H1 (cell line): ENCODE data around the gene CUEDC1. TPM values are rescaled to one million over a fixed set of nuclear protein-coding genes. Genes with fewer than 3 reads are reported as not detected.

Source experiments
- CBX5 ChIP-seq: fragments of 300-800, 300-1000 bp; sonication (generic); IDR thresholded peaks from 2 replicates; pipeline ENCODE4 v1.7.1; 2016; ENCODE audit warnings: antibody characterized with exemption, low read length, low read depth
- GABPA ChIP-seq: IDR thresholded peaks from 2 replicates; pipeline ENCODE4 v1.6.1; 2011; ENCODE audit warnings: mild to moderate bottlenecking, low read length, moderate library complexity, borderline replicate concordance; ENCODE audit not compliant: insufficient read depth
- HDAC2 ChIP-seq, 2 experiments: fragments of 300-600 bp in 1 of 2; sonication (generic) in 1 of 2; IDR thresholded peaks; 2 replicates each; pipeline ENCODE4 v1.6.1; 2011 to 2012; ENCODE audit warnings: low read depth in 2 of 2, low read length in 2 of 2, mild to moderate bottlenecking in 2 of 2, moderate library complexity in 2 of 2, borderline replicate concordance in 1 of 2, inconsistent platforms in 1 of 2
- SP1 ChIP-seq: IDR thresholded peaks from 2 replicates; pipeline ENCODE4 v1.6.1; 2011; ENCODE audit warnings: low read depth, low read length
- TEAD4 ChIP-seq: IDR thresholded peaks from 2 replicates; pipeline ENCODE4 v1.6.1; 2012; ENCODE audit warnings: low read depth, low read length, inconsistent platforms, mixed read lengths
- polyA plus RNA-seq, 7 experiments: library from polyadenylated mRNA; depleted of rRNA in 3 of 7; stranded (reverse) in 5 of 7; unstranded in 2 of 7; fragments of >200 nt in 5 of 7; fragments of 200-250 nt in 2 of 7; gene quantifications; 1 replicate in 5 of 7; 2 replicates in 1 of 7; 4 replicates in 1 of 7; pipeline versions ENCODE4 v1.2.1 to v1.2.3, GENCODE V29; 2011 to 2013; ENCODE audit warnings: missing spikeins in 2 of 7, mixed read lengths in 2 of 7
- total RNA-seq: library from RNA; stranded (reverse); fragmentation: NEBNext Ultra II Directional; extraction: Animal tissue kit (Norgen Biotek cat#: 25700); gene quantifications from 2 replicates; pipeline ENCODE4 v1.2.1, GENCODE V29; 2021
- TF ChIP-seq, protein P1 (sequence below): IDR thresholded peaks from 2 replicates; pipeline ENCODE4 v1.6.1; 2012; ENCODE audit warnings: low read length, inconsistent platforms
- TF ChIP-seq, protein P2 (sequence below): IDR thresholded peaks from 2 replicates; pipeline ENCODE4 v1.6.1; 2012; ENCODE audit warnings: inconsistent platforms
- TF ChIP-seq, protein P3 (sequence below): IDR thresholded peaks from 2 replicates; pipeline ENCODE4 v1.6.1; 2011; ENCODE audit warnings: low read depth, mild to moderate bottlenecking, low read length; ENCODE audit not compliant: insufficient read depth

CUEDC1 gene
- total and polyA plus RNA-seq, 2 of the 8 experiments (the other 6 are each of a cell fraction or from before 2014, with no cell fraction given): 4.0 to 10.7 TPM

DNA sequence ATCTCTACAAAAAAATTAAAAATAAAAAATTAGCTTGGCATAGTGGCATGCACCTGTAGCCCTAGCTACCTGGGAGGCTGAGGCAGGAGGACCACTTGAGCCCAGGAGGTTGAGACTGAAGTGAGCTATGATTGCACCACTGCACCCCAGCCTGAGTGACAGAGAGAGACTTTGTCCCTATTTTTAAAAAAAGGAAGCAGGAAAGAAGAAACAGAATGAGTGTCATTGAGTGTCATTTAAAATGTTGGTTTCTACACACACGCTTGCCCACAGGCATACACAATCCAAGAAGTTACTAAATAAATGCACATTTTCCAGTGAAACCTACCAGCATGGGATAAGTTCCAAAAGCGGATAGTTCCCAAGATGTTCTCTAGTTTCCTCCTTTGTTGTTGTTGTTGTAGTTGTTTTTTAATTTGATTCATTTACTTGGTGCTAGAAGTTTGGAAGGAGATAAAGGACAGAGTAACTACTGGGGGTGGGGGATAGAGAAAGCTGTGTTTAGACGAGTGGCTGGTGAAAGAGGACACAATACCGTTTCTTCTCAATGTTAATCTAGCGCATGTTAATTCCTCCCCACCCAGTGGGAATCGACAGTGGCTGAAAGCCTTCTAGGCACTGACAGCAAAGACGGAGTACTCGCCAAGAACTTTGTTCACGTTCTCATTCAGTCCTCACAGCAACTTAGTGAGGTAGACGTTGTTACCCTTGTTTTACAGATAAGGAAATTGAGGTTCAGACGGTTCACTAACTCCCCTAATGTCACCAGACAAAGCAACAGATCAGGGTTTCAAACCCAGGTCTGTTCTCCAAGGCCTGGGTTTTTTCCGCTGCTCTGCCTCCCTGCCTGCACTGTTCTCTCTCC, 122.7 kb downstream of the CUEDC1 start (continued):
- TF ChIP-seq, protein P1, sequence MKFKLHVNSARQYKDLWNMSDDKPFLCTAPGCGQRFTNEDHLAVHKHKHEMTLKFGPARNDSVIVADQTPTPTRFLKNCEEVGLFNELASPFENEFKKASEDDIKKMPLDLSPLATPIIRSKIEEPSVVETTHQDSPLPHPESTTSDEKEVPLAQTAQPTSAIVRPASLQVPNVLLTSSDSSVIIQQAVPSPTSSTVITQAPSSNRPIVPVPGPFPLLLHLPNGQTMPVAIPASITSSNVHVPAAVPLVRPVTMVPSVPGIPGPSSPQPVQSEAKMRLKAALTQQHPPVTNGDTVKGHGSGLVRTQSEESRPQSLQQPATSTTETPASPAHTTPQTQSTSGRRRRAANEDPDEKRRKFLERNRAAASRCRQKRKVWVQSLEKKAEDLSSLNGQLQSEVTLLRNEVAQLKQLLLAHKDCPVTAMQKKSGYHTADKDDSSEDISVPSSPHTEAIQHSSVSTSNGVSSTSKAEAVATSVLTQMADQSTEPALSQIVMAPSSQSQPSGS: no peak
- TF ChIP-seq HDAC2 (IDR thresholded peaks at IDR 0.05; ENCODE audit: borderline replicate concordance in 1 of 2, low read depth in 2 of 2, low read length in 2 of 2): no peak
- no peak for TF ChIP-seq GABPA
- TF ChIP-seq, protein P2, sequence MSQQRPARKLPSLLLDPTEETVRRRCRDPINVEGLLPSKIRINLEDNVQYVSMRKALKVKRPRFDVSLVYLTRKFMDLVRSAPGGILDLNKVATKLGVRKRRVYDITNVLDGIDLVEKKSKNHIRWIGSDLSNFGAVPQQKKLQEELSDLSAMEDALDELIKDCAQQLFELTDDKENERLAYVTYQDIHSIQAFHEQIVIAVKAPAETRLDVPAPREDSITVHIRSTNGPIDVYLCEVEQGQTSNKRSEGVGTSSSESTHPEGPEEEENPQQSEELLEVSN: no peak
- TF ChIP-seq, protein P3, sequence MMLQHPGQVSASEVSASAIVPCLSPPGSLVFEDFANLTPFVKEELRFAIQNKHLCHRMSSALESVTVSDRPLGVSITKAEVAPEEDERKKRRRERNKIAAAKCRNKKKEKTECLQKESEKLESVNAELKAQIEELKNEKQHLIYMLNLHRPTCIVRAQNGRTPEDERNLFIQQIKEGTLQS: no peak
- no peak for TF ChIP-seq CBX5
- no peak for TF ChIP-seq SP1
- no peak for TF ChIP-seq TEAD4
- TF ChIP-seq, all 59 proteins: peak for 0
